ENCODE measurements around the gene PCDHGC4. TPM values are rescaled to one million over a fixed set of nuclear protein-coding genes. Genes with fewer than 3 reads are reported as not detected.

PCDHGC4 gene
- total RNA-seq, 1 experiment from 2014 or later: 2.2 TPM

GRCh38 chr5:141519605-141520565 lies 35.1 kb downstream of the PCDHGC4 start:
- Mint-ChIP-seq H3K27ac (ENCODE audit: unreplicated experiment) (peak overlapping the region; percentile 91), H3K9me3 (ENCODE audit: low read depth, unreplicated experiment) (no peaks in the 10 kb centered on the region), H3K4me3 (ENCODE audit: low read depth, unreplicated experiment) (peak overlapping the region; percentile 7), H3K27me3 (ENCODE audit: unreplicated experiment) (no peaks in the 10 kb centered on the region), H3K4me1 (ENCODE audit: low read depth, unreplicated experiment) (peaks cover 53% of the 10 kb centered on the region), H3K36me3 (ENCODE audit: insufficient read depth, unreplicated experiment) (peaks cover 78% of the 10 kb centered on the region)
- CTCF ChIA-PET: interaction anchor here (1.6 to 2.1 kb wide), 3 partner anchors 37 to 297 kb away, joined by 12 to 27 read pairs (median 16); partner anchors contain the start of genes PCDHB14 and PCDHGC3
- intact Hi-C loops (cut with micrococcal nuclease; ENCODE audit: unreplicated experiment): loop anchor here (10.0 kb wide), 1 partner anchor 515 kb away; no protein-coding TSS in a partner anchor
- no peak for TF ChIP-seq CTCF (IDR thresholded peaks at IDR 0.05; ENCODE audit: unreplicated experiment)
- no peak for DNase-seq
- no TSS peak for BruUV-seq (replicated peaks)

GRCh38 chr5:141521244-141521781 lies 36.5 kb downstream of the PCDHGC4 start:
- intact Hi-C loops (cut with micrococcal nuclease; ENCODE audit: unreplicated experiment): loop anchor here (1.0 to 10.0 kb wide), 2 partner anchors 37 to 517 kb away; no protein-coding TSS in a partner anchor
- CTCF ChIA-PET: interaction anchor here (0.7 to 2.1 kb wide), 19 partner anchors 9 to 735 kb away, joined by 3 to 27 read pairs (median 5); partner anchors contain the start of genes ARAP3, DIAPH1, PCDHA1 and PCDHB14
- peak overlapping the region; percentile 18 for H3K4me3 Mint-ChIP-seq (ENCODE audit: low read depth, unreplicated experiment)
- H3K27me3 Mint-ChIP-seq (ENCODE audit: unreplicated experiment): no peaks in the 10 kb centered on the region
- H3K4me1 Mint-ChIP-seq (ENCODE audit: low read depth, unreplicated experiment): peaks cover 67% of the 10 kb centered on the region
- TF ChIP-seq CTCF (IDR thresholded peaks at IDR 0.05; ENCODE audit: unreplicated experiment): no peak
- no peaks in the 10 kb centered on the region for H3K9me3 Mint-ChIP-seq (ENCODE audit: low read depth, unreplicated experiment)
- DNase-seq: peak; percentile 79
- peaks cover 79% of the 10 kb centered on the region for H3K36me3 Mint-ChIP-seq (ENCODE audit: insufficient read depth, unreplicated experiment)
- peak overlapping the region; percentile 91 for H3K27ac Mint-ChIP-seq (ENCODE audit: unreplicated experiment)
- no TSS peak for BruUV-seq (replicated peaks)

GRCh38 chr5:141522301-141522700 lies 37.5 kb downstream of the PCDHGC4 start:
- H3K4me3 Mint-ChIP-seq (ENCODE audit: low read depth, unreplicated experiment): peak overlapping the region; percentile 36
- CTCF ChIA-PET: interaction anchor here (0.9 to 3.2 kb wide), 8 partner anchors 12 to 299 kb away, joined by 3 to 27 read pairs (median 10); partner anchors contain the start of genes PCDHB14, PCDHGB6, PCDHGB7 and PCDHGC3
- BruUV-seq (replicated peaks): no TSS peak
- no peak for TF ChIP-seq CTCF (IDR thresholded peaks at IDR 0.05; ENCODE audit: unreplicated experiment)
- no peaks in the 10 kb centered on the region for H3K27me3 Mint-ChIP-seq (ENCODE audit: unreplicated experiment)
- peaks cover 81% of the 10 kb centered on the region for H3K36me3 Mint-ChIP-seq (ENCODE audit: insufficient read depth, unreplicated experiment)
- no peak for DNase-seq
- no peaks in the 10 kb centered on the region for H3K9me3 Mint-ChIP-seq (ENCODE audit: low read depth, unreplicated experiment)
- H3K27ac Mint-ChIP-seq (ENCODE audit: unreplicated experiment): peak overlapping the region; percentile 91
- intact Hi-C loops (cut with micrococcal nuclease; ENCODE audit: unreplicated experiment): loop anchor here (10.0 kb wide), 1 partner anchor 518 kb away; no protein-coding TSS in a partner anchor
- H3K4me1 Mint-ChIP-seq (ENCODE audit: low read depth, unreplicated experiment): peaks cover 69% of the 10 kb centered on the region

- CTCF ChIA-PET: interaction anchor here (0.7 to 3.2 kb wide), 10 partner anchors 10 to 301 kb away, joined by 3 to 27 read pairs (median 7); partner anchors contain the start of genes PCDHB14, PCDHGA9, PCDHGB6 and PCDHGB7
- H3K36me3 Mint-ChIP-seq (ENCODE audit: insufficient read depth, unreplicated experiment): peaks cover 73% of the 10 kb centered on the region
- no peaks in the 10 kb centered on the region for H3K9me3 Mint-ChIP-seq (ENCODE audit: low read depth, unreplicated experiment)
- no peaks in the 10 kb centered on the region for H3K27me3 Mint-ChIP-seq (ENCODE audit: unreplicated experiment)
- H3K4me3 Mint-ChIP-seq (ENCODE audit: low read depth, unreplicated experiment): no peak overlapping the region
- DNase-seq: no peak
- peaks cover 69% of the 10 kb centered on the region for H3K4me1 Mint-ChIP-seq (ENCODE audit: low read depth, unreplicated experiment)
- no peak for TF ChIP-seq CTCF (IDR thresholded peaks at IDR 0.05; ENCODE audit: unreplicated experiment)
- intact Hi-C loops (cut with micrococcal nuclease; ENCODE audit: unreplicated experiment): loop anchor here (1.0 to 10.0 kb wide), 5 partner anchors 36 to 519 kb away; partner anchors contain the start of genes PCDHGA9, PCDHGB7 and PCDHGC3
- BruUV-seq (replicated peaks): no TSS peak
- peak overlapping the region; percentile 7 for H3K27ac Mint-ChIP-seq (ENCODE audit: unreplicated experiment)
Measured at GRCh38 chr5:141523991-141524390, 39.2 kb downstream of the PCDHGC4 start.

Data from Calu3 (cell line).